Ramos (cell line): ENCODE measurements around the gene TERB1.
"Not testable (repeated sequence)": the region's sequence is repeated elsewhere in the genome, so short reads cannot be mapped to it uniquely, and the experiment has no call there.

Experiments
- in situ Hi-C: fragments of 300-500 bp; cut with MboI; formaldehyde crosslinking; loops from one replicate; pipeline ENCODE4 v1.14.3; 2022; ENCODE audit warnings: low sequenced_read_pairs; ENCODE audit not compliant: unreplicated experiment

Gene TERB1

DNA sequence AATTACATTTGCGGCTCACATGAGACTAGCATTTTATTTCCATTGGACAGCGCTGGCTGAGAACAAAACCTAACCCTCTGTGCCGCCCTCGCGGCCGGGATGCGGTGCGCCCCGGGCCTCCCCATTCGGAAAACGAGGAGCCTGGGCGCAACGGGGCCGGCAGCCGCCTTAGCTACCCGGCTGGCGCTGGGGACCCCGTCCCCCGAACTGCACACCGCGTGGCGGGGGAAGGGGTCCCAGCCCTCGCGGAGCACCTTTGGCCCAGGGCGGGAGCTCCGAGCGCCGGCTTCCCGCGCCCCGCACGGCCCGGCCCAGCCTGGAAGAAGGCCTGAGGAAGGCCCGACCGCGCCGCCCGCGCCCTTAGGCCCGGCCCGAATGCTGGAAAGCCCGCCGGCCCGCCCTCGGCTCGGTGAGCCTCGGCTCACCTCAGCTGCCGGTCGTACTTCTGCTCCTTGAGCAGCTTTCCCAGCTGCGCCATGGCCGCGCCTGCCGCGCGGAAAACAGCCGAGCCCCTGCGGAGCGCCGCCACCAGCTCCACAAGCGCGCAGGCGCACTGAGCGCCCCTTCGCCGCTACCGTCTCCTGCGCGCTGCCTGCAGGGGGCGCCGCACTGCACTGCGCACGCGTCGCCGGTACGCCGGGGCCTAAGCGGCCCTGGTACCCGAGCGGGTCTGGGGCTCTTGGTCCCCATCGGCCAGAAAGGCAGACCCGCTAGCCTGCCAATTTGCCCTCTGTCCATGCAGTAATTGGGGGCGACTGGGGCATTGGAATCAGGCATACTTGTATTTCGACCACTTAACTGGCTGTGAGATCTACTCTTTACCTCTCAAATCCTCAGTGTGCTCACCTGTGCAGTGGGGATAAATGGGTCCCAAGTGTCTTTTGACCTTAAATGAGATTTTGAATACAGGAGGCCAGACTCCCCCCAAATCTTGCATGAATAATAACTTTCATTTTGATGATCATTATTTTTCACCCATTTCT is 29.3 kb upstream of the TERB1 start, which contains the start of gene NAE1:
Gene NAE1 (minus strand): TSS at position 555 of the 983 bp plus-strand sequence. CDS start 77 bp downstream, at position 478.
- in situ Hi-C loops, result no loop called here

DNA sequence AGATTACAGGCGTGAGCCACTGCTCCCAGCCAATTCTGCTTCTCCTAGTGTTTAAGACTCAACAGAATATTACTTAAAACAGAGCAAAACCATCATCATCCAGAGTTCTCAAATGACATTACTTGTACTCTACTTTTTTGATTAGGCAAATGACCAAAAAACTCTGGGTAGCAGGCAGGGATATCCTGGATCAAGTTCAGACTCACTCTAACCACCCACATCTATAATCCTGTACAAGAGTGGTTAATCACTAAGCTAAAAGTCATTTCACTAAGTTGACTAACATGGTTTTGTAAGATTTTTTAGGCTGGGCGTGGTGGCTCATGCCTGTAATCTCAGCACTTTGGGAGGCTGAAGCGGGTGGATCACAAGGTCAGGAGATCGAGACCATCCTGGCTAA is 22.6 kb upstream of the TERB1 start:
- in situ Hi-C loops, result no loop called here

DNA sequence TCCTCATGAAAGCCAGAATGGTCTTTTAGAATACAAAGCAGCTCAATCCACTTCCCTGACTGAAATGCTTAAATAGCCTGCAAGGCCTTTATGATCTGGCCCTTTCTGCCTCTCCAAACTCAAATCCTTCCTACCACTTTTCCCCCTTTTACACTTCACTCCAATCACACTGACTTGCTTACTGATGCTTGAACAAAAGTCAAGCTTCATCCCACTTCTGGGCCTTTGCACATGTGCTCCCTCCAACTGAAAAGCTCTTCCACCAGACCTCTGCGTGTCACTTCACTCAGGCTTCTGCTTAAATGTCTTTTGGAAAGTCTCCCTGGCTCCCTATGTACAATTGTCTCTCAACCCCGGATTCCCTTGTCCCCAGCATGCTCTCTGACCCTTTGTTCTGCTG is 13.3 kb upstream of the TERB1 start:
- in situ Hi-C loops, result no loop called here

DNA sequence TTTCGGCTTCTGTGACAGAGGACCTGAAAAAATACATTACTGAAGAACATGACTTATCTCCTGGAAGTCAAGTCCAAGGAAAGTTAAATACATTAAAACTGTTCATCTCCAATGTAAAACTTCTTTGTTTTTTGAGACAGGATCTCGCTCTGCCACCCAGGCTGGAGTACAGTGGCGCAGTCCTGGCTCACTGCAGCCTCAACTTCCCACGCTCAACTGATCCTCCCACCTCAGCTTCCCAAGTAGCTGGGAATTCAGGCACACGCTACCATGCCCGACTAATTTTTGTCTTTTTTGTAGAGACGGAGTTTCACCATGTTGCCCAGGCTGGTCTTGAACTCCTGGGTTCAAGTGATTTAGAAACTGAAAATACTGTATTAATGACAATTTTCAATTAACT is 9.7 kb upstream of the TERB1 start:
- in situ Hi-C loops, result no loop called here

DNA sequence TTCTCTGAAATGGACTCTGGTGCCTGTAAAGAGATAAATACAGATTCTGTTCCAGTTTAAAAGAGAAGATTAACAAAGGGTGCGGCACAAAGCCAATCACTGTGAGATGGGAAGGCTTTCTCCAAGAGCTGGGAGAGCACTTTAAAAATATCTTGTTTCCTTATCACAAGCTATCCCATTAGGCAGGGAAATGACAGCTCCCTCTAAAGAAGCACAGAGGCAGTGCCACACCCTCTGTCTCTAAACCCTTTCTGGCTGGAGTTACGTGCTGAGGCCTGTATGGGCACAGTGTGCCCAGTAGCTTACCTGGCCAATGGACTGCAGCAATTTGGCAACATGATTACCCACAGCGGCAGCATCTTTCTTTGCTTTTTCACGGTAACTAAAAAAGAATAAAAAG is 9.0 kb upstream of the TERB1 start:
- in situ Hi-C loops, result no loop called here

DNA sequence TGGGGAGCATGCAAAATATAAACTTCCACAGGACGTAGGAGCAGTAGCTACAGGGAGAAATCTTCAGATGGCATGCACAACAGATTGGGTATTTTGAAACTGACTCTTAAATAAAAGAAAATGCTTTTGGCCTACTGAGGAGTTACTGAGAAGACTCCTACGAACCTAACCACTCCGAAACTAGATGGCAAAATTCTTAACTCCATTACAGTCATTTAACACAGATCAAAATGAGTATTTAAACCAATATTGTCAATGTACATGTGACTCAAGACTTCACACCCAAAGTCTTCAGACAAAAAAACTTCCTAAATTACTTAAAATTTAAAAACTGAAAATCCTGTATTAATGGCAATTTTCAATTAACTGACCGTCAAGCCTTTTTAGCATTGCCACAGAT is 8.4 kb upstream of the TERB1 start:
- in situ Hi-C loops, result no loop called here

DNA sequence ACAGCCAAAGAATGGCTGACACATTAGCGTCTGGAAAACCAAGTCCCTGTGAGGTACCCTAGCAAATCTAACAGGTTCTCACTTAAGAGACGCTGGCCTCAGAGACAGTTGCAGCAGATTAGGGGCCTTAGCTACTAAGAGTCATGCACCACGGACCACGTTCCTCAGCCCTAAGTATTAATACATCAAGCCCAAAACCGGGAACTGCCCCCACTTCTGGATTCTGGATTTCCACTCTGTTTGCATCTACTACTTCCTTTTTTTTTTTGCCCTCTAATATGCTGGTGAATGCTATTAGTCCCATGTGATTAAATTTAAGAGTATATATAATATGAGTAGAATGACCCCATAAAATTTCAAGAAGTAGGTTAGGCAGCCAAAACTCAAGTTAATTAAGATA is 775 bp upstream of the TERB1 start:
- in situ Hi-C loops, result no loop called here

DNA sequence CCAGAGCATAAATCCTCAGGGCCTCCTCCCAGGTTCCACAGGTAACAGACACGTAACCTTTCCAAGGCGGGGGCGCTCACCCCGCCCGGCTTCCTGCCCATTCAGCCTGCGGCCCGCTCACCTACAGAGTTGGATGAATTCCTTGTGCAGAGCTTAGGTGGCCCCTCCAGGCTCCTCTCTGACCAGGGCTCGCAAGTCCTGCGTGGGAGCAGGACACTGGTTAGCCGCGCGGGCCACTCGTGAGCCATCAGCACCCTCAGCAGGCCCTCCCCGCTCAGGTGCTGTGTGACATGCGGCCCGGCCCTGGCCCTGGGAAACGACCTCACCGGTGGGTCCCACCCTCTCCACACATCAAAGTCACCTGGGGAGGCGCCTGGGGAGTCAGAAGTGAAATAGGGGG is 528 bp downstream of the TERB1 start:
- in situ Hi-C loops, result no loop called here

DNA sequence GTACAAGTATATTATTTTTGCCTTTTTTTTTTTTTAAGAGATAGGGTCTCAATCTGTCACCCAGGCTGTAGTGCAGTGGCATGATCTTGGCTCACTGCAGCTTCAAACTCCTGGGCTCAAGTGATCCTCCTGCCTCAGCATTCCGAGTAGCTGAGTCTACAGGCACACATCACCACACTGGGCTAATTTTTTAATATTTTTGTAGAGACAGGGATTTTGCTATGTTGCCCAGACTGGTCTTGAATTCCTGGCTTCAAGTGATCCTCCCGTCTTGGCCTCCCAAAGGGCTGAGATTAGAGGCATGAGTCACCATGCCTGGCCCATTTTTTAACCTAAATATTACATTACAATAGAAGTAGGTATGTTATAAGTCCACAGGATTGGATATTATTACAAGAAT is 3.2 kb downstream of the TERB1 start:
- in situ Hi-C loops, result no loop called here

DNA sequence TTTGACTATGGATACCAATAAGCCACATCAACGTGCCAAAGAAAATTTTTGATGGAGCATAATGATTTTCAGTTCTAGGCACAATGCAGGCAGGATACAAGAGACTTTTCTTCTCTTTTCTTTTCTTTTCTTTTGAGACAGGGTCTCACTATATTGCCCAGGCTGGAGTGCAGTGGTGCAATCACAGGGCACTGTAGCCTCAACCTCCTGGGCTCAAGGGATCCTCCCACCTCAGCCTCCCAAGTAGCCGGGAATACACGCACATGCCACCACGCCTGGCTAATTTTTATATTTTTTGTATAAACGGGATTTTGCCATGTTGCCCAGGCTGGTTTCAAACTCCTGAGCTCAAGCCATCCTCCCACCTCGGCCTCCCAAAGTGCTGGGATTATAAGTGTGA is 7.4 kb downstream of the TERB1 start:
- in situ Hi-C loops, result not testable (repeated sequence)

DNA sequence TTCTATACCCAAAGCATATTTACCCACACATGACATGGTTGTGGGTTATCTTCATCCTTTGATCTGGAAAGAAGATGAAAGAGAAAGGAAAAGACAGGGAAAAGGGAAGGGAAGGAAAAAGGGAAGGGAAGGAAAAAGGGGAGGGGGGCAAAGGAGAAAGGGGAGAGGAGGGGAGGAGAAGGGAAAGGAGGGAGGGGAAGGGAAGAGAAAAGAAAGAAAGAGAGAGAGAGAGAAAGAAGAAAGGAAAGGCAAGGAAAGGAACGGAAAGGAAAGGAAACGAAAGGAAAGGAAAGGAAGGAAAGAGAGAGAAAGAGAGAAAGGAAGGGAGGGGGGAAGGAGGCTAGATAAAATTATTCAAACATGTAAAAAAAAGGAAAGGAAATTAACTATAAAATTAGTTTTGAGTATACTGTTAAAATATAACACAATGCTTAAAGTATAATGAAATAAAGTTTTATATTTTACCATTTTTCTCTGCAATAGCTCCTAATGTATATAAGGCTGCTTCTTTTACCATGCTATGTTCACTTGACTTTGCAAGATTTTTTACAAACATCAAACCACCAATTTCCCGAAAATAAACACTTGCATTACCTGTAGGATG is 11.2 kb downstream of the TERB1 start:
- in situ Hi-C loops, result no loop called here

DNA sequence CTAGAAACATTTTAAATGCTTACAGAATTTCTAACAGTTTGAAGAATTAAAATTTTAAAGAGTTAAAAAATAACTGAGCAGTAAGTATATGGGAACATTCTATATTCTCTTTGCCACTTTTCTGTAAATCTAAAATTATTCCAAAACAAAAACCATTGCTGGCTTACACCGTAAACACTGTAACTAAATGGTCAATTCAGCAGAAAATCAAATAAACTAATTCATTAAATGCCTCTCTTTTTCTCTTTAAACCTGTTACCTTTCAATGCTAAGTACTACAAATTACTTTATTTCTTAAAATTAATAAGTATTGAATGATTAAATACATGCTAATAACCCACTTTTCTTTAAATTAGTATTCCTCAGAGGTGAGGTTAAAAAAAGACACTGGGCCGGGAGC is 14.0 kb downstream of the TERB1 start:
- in situ Hi-C loops, result no loop called here

DNA sequence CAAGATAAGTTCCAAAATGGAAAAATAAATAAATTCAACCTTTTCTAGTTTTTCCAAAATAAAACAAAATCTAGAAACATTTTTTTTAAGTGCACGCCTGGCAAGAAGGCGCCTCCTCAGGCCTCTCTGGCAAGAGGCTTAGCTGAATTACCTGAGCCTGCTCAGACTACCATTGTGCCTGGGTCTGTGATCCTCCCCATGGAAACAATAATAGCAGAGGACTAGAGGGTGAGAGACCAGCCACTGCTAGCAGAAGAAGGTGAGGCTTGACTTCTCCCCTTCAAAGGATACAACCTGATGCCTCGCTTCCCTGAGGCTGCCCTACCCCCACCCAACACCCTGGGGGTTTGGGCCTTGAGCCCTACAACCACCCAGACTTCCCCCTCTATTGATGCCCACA is 14.8 kb downstream of the TERB1 start:
- in situ Hi-C loops, result no loop called here

DNA sequence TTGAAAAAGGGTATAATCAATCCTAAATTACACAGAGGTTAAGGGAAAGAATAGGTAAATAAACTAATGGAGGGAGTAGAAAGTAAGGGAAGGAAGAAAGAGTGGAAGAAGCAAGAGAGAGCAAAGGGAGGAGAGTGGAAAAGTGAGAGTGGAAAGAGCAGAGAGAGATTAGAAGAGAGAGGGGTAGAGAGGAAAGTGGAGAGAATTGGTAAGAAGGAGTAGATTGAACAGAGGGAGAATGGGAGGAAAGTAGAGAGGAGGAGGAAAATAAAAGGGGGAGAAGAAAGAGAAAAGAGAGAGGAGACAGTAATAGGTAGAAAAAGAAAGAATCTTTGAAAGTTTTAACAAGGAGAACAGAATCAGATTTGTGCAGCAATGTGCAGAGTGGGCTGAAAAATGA is 24.9 kb downstream of the TERB1 start:
- in situ Hi-C loops, result no loop called here

DNA sequence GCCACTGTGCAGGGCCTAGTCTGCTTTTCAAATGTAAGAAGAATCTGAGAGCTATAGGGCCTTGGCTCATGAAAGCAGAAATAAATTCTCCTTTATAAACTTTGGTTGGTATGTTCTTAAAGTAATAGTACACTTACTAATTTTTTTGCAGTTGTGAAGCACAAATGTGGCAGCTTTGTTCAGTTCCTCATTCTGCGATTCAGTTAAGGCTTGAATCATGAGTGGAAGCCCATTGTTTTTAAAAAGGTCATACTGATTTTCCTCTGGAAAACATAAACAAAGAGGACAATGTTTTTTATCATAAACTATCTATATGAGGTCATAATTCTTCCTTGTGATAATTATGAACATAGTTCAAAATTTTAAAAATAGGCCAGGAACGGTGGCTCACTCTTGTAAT is 26.4 kb downstream of the TERB1 start:
- in situ Hi-C loops, result no loop called here

DNA sequence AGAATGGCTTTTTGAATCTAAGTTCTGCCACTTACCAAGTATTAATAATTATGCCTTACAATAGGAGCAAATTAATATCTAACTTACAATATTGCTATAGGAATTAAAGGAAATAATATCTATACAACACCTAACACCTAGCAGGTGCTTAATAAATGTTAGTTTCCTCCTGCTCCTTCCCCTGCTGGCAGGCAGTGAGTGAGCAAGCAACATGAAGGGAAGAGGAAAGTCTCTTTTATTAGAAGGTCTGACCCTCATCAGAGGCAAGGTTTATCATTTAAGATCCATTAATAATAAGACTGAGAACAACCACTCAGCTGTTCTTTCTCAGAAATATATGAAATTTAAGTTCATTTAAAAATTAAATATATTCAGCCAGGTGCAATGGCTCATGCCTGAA is 43.3 kb downstream of the TERB1 start:
- in situ Hi-C loops, result no loop called here

DNA sequence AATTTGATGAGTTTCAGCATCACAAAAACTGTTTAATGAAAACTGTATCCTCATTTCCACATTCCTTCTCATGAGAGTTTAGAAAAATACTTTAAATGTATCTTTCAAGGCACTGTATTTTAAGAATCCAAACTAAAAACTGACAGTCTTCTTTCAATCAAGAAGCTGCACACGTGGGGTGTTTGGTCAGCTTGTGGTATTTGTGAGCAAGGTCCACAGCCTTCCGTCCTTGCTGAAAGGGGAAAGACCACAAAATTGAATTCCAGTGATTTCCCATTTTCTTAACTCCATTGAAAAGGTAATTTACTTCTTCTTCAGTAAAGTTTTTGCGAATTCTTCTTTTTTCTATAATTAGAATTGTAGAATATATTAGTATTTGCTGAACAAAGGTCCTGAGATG is 46.6 kb downstream of the TERB1 start:
- in situ Hi-C loops, result no loop called here

DNA sequence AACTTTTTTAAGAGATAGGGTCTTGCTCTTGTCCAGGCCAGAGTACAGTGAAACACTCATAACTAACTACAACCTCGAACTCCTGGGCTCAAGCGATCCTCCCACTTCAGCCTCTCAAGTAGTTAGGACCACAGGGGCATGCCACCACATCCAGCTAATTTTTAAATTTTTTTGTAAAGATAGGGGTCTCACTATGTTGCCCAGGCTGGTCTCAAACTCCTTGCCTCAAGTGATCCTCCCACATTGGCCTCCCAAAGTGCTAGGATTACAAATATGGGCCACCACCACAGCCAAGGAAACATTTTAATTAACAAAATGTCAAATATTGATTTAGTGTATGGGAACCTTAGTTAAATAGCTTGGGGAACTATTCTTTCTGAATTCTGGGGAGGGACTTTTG is 47.2 kb downstream of the TERB1 start:
- in situ Hi-C loops, result no loop called here

DNA sequence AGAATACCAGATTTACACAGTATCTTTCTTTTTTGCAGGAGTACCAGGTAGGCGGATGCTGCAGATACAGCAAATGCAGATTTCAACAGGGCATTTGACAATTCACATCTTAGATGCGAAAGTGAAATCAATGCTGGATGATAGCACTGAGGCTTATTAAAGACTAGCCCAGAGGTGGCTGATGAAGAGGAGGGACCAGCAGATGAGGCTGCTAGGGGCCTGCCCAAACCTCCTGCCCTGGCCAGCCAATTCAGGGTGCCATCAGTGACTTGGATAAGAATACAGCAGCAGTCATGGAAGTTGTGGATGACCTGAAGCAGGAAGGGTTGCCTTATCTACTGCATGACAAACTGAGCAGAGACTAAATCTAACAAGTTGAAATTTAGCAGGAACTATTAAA is 48.4 kb downstream of the TERB1 start:
- in situ Hi-C loops, result no loop called here

DNA sequence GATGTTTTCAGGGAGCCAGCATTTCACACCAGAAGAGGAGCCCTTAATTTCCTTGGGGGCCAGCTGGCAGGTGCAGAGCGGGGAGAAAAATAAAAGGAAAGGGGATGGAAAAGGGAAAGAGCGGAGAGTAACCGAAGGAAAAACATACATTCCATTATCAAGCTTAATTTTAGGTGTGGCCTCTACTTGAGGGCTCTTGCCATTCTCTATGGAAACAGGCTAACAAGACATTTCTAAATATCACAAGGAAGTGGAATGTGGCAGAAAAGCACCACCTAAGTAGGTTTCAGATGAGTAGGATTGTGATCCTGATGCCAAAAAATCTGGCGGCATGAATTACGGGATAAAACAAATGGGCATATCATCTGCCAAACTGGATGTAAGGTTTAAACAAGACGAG is 49.0 kb downstream of the TERB1 start:
- in situ Hi-C loops, result no loop called here

DNA sequence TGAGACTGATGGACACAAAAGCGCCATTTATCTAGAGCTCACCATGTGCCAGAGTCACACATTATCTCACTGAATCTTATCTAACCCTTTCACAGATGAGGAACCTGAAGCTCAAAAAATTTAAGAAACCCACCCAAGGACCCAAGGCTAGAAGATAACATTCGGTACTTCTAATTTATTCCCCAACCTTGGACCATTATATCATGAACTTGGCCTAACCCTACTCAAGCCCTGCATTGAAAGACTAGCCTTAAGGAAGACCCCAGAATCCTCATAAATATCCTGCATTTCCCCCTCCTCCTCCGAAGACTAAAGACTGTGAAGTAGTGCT is 49.4 kb downstream of the TERB1 start:
- in situ Hi-C loops, result no loop called here
